ENCODE data around the gene ADCY9.

The ADCY9 gene

DNA sequence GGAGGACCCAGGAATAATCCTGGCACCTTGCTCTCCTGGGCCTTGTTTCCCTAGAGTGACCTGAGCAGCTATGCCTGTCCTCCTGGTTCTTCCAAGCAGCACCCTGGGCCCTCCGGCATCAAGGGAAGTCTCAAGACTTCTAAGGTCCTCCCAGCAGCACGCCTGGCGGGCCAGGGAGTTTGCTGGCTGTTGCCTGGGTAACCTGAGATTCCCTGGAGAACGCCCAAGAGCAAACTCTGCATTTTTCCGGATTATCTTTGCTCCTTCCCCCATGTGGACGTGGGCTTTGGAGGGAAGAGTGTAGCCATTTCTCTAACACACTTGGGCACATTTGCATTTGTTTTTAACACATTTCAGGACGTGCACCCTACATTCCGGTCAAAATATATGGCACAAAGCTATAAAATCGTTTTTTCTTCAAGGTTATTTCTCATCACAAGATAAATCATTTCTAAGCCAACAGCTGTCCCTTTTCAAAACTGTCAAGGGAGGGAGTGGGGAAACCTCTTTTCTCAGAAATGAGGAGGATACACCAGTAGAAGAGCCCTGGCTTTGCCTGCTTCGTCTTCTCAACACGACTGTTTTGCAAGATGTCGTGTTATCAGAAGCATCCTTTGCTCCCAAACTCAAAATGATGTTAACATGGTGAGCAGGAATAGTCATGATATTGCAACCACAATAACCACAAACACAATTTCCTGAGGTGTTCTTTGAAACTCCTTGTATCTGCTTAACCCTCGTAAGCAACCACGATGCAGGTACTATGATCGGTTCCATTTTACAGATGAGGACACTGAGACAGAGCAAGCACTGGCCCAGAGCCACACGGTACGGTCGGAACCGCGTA, 116.5 kb downstream of the ADCY9 start:
- DNase-seq = no peak

DNA sequence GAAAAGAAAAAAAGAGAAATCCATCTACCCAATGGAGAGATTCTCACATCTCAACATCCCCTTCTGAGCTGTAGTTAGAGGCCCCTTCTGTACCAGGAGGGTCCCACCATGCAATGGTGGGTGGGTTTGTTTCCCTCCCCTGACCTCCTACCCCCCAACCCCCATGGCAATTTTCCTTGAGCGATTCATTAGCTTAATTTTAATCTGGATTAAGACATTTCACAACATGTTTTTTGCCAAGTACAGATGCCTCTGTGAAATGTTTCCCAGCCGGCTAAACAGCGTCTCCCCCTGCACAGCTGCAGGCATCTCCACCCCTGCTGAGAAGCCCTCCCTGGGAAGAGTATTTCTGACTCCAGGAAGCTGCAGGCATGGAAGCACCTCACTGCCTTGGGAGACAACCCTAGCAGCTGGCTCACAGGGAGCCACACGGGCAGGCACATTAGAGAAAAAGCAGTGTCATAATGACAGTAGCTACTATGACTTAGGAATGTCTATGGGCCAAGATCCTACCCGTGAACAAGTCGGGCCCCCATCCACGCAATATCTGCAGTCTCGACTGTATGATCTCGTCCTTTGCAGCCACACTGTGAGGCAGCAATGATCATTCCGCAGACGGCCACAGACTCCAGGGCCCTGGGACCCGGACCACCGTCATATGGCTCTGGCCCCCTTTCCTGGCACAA, 117.3 kb downstream of the ADCY9 start:
- DNase-seq = no peak

DNA sequence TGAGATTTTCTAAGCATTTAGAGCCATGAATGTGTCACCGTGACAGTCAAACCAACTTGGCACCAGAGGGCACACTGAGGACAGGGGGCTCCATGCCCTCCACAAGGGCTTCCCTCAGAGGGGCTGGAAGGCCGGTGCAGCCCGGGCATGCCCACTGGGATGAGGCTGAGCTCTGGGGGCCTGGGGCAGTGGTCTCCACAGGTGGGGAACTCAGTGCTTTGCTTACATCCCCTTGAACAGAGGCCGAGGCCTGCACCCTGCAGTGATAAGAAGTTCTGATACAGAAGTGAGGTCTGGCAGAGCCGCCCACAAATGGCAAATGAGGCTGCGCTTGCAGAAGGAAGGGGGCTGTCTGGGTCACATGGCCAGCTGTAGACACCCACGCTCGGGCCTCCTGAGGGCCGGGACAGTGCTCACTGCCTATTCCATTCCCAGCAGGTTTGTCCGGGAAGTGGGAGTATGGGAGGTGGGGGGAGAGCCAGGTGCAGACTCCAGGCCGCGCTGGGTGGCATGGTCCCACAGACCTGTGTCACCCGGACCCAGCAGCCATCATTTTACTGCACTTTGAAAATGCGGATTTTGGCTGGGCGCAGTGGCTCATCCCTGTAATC, 118.9 kb downstream of the ADCY9 start:
- no peak for DNase-seq

DNA sequence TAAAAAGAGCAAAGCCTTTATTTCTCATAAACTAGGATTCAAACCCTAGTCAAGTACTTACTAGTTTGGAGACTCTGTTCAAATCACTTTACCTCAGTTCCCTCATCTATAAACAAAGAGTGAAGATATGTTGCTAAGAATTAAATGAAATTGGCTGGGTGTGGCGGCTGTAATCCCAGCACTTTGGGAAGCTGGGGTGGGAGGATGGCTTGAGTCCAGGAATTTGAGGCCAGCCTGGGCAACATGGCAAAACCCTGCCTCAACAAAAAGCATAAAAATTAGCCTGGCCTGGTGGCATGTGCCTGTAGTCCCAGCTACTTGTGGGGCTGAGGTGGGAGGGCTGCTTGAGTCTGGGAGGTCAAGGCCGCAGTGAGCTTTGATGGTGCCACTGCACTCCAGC, 121.2 kb downstream of the ADCY9 start:
- DNase-seq = no peak

DNA sequence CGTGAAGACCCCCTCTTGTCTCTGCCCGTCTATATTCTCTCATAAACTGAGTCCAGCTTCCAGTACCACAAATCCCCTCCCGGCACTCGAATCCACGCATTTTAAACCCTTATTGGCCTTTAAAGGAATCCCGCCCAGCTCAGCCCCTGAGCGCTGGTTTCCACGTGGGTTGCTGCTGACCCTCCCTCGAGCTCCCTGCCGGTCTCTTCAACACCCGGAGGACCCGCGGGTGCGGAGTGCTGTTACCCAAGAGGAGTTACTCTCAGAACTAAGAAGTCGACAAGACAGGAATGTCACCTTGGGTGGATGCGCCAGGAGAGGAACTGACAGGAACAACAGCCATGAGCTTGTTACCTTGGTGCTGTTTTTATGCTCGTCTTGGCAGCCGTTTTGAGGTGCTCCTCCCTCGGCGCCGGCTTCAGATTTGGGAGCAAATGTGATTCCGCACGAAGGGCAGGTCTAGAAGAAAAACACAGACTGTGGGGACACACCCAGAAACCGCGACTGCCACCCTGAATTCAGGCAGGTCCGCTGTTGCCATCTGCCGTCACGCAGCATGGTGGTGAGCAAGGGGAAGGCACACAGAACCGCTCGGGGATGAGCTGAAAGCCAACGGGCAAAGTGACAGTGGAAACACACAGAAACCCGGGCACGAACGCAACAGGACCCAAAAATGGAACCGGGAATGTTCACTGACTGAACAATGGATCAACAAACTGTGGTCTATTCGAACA, 123.0 kb downstream of the ADCY9 start:
- DNase-seq = no peak

DNA sequence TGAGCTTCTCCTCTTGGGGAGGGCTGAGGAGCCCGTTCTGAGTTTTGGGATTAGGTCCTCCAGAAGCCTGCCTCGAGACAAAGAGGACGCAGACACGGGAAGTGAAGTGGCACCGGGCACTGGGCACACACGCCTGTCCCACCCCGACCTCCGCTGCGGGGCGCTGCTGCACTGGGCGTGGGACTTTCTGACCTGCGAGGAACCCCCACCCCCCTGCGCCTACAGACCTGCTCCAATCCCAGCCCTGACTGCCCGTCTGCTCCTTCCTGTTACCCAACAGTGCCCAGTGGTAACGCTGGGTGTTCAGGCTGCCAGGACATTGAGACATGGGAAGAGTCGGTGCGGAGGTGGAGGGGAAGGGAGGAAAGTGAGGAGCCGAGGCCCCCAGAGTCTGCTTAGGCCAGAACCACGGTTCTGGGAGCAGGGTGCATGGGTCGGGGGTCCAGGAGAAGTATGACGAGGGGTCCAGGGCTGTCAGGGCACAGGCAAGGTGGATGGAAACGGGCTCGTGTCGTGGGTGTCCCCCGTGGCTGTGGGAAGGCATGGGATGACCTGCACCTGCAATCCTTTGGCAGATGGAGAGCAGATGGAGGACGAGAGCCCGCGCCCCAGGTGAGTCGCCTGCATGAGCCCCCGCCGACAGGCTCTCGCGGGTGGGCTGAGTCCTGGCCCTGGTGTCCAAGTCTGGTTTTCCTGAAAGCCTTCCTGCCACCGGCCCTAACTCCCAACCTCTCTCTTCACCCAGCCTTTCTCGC, 123.8 kb downstream of the ADCY9 start:
- no peak for DNase-seq

DNA sequence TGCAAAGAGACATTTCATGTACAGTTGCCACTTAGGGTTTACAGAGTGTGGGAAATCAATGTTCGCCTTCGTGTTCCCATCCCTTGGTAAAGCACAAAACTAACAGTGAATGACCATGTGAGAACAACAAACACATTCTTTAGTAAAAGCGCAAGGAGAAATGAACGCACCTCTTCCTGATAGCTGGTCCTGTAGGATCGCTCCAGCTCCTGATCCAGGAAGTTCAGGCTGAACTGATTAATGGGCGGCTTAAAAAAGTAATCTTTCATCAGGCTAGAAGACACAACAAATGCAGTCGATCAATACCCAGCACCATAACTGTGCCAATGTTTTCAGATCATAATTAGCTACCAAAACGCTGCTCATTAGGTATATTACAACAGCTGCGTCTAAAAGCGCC, 127.4 kb downstream of the ADCY9 start:
- no peak for DNase-seq

DNA sequence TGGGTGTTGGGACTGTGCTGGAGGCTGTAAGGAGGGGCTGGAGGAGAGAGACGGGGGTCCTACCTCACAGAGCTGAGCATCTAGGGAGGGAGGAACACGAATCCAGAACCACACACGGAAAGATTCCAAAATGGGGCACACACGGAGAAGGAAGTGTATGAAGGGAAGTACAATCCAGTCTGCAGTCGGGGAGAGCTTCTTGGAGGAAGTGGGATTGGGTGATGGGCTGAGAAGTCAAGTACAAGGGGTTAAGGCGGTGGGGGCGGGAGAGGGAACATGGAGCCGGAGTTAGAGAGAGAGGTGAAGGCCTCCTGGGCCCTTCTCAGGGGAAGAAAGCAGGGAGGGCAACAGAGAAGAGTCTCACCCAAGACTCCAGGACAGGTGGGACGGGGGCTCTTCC, 128.2 kb downstream of the ADCY9 start:
- no peak for DNase-seq

DNA sequence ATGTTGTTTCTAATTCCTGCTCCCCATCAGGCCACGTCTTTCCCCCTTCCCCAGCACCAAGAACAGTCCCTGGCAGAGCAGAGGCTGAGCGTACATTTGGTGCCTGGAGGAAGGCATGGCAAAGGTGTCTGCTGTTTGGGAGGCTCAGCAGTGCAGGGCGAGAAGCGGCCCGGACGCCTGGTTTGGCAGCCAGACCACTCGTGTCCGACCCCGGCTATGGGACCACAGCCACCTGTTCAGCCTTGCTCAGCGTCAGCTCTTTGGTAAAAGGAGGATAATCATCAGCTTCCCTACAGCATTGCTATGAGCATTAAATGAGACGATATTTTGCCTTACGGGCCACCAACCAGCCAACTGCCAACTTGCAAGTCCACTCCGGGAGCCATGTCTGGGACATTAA, 129.0 kb downstream of the ADCY9 start:
- no peak for DNase-seq

DNA sequence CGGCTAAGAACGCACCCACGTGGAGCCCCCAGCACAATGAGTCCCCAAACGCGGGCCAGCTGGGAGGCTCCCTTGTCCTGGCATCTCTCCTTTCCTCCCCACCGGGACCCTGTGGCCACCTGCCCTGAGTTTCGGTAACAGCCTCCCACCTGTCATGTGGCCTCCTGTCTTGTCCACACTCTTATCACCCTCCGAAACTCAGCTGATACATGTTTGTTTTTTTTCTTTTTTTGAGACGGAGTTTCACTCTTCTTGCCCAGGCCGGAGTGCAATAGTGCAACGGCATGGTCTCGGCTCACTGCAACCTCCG, 130.1 kb downstream of the ADCY9 start:
- DNase-seq = no peak

DNA sequence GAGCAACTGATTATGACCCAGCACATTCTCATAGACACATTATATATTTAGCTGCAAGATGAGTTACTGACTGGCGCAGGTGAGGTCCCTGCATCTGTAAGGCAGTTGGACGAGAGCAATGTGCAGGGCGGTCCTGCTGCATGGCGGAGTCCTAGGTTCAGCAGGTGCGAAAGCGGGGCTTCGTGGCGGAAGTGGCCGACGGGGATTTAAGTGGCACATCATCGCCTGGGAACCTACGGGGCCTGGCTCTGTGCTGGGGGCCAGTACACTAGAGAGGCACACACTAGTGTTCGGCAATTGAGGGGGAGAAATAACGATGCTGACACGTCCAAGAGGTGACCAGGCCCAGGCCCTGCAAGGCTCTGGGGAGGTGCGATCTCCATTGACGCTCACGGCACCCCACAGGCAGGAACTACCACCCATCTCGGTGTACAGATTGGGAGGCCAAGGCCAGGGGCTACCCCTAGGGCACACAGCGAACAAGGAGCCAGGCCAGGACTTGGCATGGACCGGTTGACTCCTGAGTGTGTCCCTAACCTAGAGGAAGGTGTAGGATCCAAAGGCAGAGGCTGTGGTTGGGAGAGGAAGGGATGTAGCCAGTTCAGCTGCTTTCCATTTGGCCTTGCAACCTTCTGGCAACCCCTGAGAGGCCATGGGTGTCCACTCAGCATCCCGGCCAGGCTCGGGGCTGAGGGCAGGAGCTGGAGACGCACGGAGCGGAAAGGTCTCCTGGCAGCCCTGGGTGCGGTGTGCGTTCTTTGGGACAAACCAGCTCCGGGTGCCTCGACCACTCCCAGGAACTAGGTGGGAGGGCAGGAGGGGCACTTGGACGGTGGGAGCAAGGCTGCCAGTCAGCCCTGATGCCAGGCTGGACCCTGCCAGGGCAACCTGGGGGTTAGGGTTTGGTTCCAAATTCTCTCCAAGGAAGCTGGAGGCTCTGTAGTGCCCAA, 131.9 kb downstream of the ADCY9 start:
- DNase-seq = no peak

DNA sequence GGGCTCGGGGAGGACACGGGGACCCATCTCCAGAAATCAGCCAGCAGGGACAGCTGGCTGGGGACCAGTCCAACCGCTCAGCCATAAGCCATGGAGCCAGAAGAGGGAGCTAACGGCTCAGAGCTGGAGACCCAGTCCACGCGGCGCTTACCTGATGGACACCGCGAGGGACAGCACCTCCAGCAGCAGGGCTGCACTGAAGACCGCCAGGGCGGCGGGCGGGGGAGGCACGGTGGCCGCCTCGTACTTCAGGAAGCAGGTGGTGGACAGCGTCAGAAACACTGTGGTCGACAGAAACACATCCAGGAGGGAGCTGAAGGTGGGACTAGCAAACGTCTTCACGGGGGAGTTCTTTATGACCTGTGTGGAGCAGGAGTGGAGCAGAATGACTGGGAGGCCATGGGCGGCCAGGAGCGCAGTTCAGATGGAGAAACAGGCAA, 133.1 kb downstream of the ADCY9 start:
- peak; percentile 26 to 80 for DNase-seq

DNA sequence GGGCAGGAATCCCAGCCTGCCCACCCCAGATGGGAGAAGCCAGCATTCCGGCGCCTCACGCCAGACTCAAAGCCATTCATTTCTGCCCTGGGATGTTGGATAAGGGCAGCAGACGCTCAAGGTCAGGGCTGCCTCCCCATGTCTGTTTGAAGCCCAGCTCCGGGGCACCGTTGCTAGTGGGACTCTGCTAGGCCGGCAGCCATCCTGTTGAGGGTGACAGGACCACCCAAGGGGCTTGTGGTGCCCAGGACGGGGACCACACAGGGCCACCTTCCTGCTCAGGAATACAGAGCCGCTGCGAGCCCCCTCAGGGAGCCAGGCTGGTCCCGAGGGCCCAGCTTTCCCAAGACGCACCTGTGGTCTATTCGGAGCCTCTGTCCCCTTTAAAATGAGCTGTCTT, 134.0 kb downstream of the ADCY9 start:
- no peak for DNase-seq

DNA sequence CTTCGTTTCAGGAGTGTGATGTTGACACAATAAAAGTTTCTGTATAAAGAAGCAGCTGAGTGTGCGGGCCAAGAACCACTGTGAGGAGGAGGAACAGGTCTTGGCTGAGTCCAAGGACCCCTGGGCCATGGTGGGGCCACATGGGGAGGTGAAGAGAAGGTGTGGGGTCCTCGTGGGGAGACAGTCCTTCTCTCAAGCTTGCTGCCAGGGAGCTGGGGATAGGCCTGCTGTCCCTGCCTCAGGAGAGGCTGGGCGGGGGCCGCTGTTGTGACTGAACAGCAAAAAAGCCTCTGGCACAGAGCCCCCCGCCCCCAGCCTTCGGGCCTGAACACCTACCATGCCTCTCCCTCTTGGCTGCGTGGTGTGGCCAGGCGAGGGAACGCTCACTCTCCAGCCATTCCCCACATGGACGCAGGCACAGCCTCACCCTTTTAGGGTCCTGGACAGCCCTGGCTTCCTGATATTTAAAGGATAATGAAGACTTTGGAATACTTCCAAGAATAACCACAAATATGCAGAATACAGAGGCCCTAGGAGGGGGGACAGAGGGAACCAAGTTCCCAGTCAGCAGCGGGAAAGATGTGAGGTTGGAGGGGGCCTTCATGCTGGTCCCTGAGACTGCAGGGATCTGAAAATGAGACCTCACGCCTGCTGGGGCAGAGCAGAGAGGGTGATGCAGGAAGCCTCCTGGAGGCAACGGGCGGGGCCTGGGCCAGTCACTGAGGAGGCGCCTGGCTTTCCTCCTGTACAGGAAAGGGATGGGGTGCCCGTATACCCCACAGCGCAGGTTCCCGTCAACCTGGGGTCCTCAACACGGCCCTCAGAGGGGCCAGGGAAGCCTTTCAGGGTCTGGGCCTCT, 135.8 kb downstream of the ADCY9 start:
- DNase-seq = no peak

DNA sequence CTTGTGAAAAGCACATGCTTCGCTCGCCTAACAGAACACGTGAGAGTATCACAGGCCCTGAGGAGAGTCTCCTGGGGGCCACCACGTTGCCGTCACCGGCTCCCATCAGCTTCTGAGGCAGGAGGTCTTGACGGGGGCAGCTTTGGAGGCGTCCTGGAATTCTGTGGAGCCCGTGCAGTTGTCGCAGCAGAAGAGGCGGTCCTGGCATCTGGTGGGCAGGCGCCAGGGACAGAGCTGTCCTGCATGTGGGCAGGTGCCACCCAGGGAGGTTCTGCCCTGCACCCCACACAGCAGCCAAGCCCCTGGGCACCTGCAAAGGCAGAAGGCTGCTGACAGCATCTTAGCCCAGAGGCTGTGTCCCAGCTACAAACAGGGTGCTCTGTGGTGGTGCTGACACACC, 136.7 kb downstream of the ADCY9 start:
- DNase-seq = no peak

DNA sequence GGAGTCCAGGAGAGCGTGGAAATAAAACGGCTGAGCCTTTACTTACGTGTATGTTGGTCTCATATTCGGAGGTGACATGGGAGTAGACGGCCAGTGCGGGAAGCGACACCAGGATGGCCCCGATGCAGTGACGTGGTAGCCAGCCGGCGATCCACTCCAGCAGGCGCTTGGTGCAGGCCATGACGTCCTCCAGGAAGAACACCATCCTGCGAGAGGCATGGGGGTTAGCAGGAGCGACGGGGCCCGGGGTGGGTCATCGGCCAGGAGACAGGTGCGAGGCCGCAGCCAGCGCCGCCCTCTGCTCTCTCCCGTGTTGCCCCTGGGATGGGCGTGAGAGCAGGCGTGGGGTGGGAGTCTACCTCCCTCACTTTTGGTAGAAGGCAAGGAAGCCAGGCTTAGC, 137.2 kb downstream of the ADCY9 start:
- DNase-seq = no peak

DNA sequence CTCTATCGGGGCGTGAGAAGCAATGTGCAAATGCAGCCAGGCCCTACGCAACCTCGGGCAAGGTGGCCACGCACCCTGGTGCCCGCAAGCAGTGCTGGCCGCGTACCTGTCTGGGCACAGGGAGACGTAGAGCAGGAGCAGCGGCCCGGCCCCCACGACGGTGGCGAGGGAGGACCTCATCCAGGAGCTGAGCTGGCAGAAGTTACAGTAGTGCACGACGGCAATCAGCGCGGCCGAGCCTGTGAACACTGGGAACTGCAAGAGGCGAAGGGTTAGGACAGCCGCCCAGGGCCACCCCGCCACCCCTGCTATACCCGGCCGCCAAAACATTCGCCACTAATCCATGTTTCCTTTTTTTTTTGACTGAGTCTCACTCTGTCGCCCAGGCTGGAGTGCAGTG, 138.9 kb downstream of the ADCY9 start:
- no peak for DNase-seq

DNA sequence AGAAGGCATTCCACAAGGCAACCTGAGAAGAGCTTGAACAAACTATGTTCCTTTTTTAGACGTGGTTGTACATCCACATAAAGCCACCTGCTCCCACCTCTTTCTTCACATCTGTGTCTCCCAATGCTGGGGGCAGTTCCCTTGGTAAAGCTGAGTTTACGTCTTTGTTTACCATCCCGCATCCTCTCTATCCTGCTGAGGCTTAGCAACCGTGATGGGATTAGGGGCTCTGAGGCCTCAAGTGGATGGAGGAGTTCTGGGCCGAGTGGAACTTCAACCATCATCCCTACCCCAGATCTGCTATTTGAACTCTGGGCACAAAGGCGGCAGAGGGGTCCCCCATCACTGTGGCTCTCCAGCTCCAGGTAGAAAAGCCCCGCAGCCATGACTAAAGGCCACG, 141.5 kb downstream of the ADCY9 start:
- no peak for DNase-seq

DNA sequence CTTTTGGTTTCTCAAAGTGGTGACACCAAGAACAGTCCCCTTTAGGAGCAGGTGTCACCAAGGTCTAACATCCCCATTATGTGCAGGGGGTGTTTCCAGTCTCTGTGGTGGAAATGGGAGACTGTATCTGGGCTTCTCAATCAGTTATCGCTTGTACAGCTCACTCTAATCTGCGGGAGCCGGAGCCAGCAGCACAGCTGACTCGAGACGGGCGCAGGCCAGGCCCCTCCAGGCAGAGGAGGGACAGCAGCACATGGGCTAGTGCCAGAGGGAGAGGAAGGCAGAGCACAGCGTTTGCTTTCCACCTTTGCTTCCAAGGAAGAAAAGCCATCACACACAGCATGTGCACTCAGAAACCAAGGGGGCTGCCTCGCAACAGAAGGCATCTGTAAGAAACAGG, 144.5 kb downstream of the ADCY9 start:
- no peak for DNase-seq

DNA sequence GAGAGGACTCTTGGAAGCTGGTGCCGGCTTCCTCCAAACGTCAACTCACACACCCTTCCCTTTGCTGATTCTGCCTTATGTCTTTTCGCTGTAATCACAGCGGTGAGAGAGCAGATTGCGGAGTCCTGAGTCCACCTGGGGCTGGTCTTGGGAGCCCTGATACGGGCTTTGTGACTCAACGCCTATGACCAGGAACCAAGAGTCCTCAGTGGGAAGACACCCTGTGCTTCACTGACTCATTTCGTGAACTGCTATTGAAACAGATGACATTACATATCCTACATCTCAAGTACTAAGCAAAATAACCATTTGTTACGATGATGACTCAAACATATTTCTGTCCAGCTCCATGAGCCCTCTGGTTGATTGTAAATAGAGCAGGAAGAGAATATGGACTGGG, 145.0 kb downstream of the ADCY9 start:
- no peak for DNase-seq

DNA sequence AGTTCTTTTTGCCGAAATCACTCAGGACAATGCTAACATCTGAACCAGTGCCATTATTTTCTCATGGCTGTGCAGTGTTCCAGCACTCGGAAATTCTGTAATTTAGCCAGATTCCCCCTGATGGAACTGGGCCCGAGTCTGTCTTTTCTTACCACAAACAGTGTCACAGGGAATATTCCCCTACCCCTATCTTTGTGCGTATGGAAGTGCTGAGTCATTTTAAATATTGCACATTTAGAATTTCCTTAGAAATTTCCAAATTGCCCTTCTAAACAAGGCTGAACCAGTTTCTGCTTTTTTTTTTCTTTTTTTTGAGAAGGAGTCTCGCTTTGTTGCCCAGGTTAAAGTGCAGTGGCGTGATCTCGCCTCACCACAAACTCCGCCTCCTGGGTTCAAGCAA, 147.7 kb downstream of the ADCY9 start:
- DNase-seq = no peak

Data from NCI-H526 (cell line).